HUES48 (cell line): ENCODE measurements around the gene POLRMT.
A peak's percentile ranks its signal among the peaks of the same experiment; 100 is the strongest.

ENCODE experiments used
- H3K27ac ChIP-seq: one replicate; pipeline ENCODE4 v1.7.0; 2013; ENCODE audit warnings: low read depth, low read length, inconsistent platforms
- H3K27me3 ChIP-seq: 2 replicates; pipeline ENCODE4 v1.6.1; 2013; ENCODE audit warnings: mild to moderate bottlenecking, low read length; ENCODE audit not compliant: control insufficient read depth, insufficient read depth
- H3K36me3 ChIP-seq: 2 replicates; pipeline ENCODE4 v1.6.1; 2013; ENCODE audit warnings: low read length; ENCODE audit not compliant: control insufficient read depth, insufficient read depth
- H3K4me1 ChIP-seq: 2 replicates; pipeline ENCODE4 v1.6.1; 2013; ENCODE audit warnings: mild to moderate bottlenecking, low read length; ENCODE audit not compliant: control insufficient read depth, insufficient read depth
- H3K4me3 ChIP-seq: 2 replicates; pipeline ENCODE4 v1.5.1; 2013; ENCODE audit warnings: mild to moderate bottlenecking, low read depth, low read length
- H3K9ac ChIP-seq: 2 replicates; pipeline ENCODE4 v1.6.1; 2013; ENCODE audit warnings: mild to moderate bottlenecking, low read depth, low read length, moderate library complexity
- H3K9me3 ChIP-seq: 2 replicates; pipeline ENCODE4 v1.6.1; 2013; ENCODE audit warnings: low read length; ENCODE audit not compliant: control insufficient read depth, insufficient read depth

Gene POLRMT

GRCh38 chr19:594265-594870, 39.0 kb downstream of the POLRMT start:
- H3K36me3 ChIP-seq, result no peaks in the 10 kb centered on the region
- peaks cover 18% of the 10 kb centered on the region for H3K27me3 ChIP-seq
- no peaks in the 10 kb centered on the region for H3K4me1 ChIP-seq
- H3K9me3 ChIP-seq, result no peaks in the 10 kb centered on the region
- no peak overlapping the region for H3K9ac ChIP-seq
- H3K4me3 ChIP-seq, result no peak overlapping the region
- no peak overlapping the region for H3K27ac ChIP-seq

GRCh38 chr19:593505-593904, 39.8 kb downstream of the POLRMT start:
- no peaks in the 10 kb centered on the region for H3K36me3 ChIP-seq
- H3K27ac ChIP-seq, result no peak overlapping the region
- H3K4me3 ChIP-seq, result no peak overlapping the region
- H3K9ac ChIP-seq, result no peak overlapping the region
- peaks cover 27% of the 10 kb centered on the region for H3K27me3 ChIP-seq
- no peaks in the 10 kb centered on the region for H3K9me3 ChIP-seq
- no peaks in the 10 kb centered on the region for H3K4me1 ChIP-seq

GRCh38 chr19:593055-593454, 40.3 kb downstream of the POLRMT start:
- no peak overlapping the region for H3K4me3 ChIP-seq
- no peaks in the 10 kb centered on the region for H3K36me3 ChIP-seq
- H3K9ac ChIP-seq, result no peak overlapping the region
- peaks cover 30% of the 10 kb centered on the region for H3K27me3 ChIP-seq
- no peaks in the 10 kb centered on the region for H3K9me3 ChIP-seq
- H3K27ac ChIP-seq, result no peak overlapping the region
- no peaks in the 10 kb centered on the region for H3K4me1 ChIP-seq

- H3K36me3 ChIP-seq, result no peaks in the 10 kb centered on the region
- peaks cover 30% of the 10 kb centered on the region for H3K27me3 ChIP-seq
- H3K9ac ChIP-seq, result no peak overlapping the region
- H3K4me3 ChIP-seq, result no peak overlapping the region
- no peaks in the 10 kb centered on the region for H3K4me1 ChIP-seq
- H3K9me3 ChIP-seq, result no peaks in the 10 kb centered on the region
- no peak overlapping the region for H3K27ac ChIP-seq
Observed at GRCh38 chr19:592101-592500, 41.2 kb downstream of the POLRMT start.

GRCh38 chr19:591099-591958, 42.0 kb downstream of the POLRMT start:
- H3K27ac ChIP-seq, result no peak overlapping the region
- no peak overlapping the region for H3K9ac ChIP-seq
- peaks cover 30% of the 10 kb centered on the region for H3K27me3 ChIP-seq
- no peaks in the 10 kb centered on the region for H3K9me3 ChIP-seq
- H3K4me1 ChIP-seq, result no peaks in the 10 kb centered on the region
- H3K36me3 ChIP-seq, result no peaks in the 10 kb centered on the region
- no peak overlapping the region; the same call in 1 of the 2 replicates for H3K4me3 ChIP-seq

GRCh38 chr19:590750-591098, 42.6 kb downstream of the POLRMT start:
- no peaks in the 10 kb centered on the region for H3K4me1 ChIP-seq
- H3K9ac ChIP-seq, result no peak overlapping the region
- H3K36me3 ChIP-seq, result no peaks in the 10 kb centered on the region
- H3K9me3 ChIP-seq, result no peaks in the 10 kb centered on the region
- peaks cover 30% of the 10 kb centered on the region for H3K27me3 ChIP-seq
- H3K27ac ChIP-seq, result no peak overlapping the region
- H3K4me3 ChIP-seq, result peak overlapping the region; percentile 44; the same call in 1 of the 2 replicates

GRCh38 chr19:590396-590745, 43.0 kb downstream of the POLRMT start:
- peak overlapping the region; percentile 44; the same call in 1 of the 2 replicates for H3K4me3 ChIP-seq
- H3K9me3 ChIP-seq, result no peaks in the 10 kb centered on the region
- no peak overlapping the region for H3K27ac ChIP-seq
- H3K9ac ChIP-seq, result no peak overlapping the region
- H3K4me1 ChIP-seq, result no peaks in the 10 kb centered on the region
- H3K36me3 ChIP-seq, result no peaks in the 10 kb centered on the region
- H3K27me3 ChIP-seq, result peaks cover 30% of the 10 kb centered on the region

- no peaks in the 10 kb centered on the region for H3K36me3 ChIP-seq
- H3K9ac ChIP-seq, result no peak within 1 kb of the TSS
- peaks cover 30% of the 10 kb centered on the region for H3K27me3 ChIP-seq
- H3K4me3 ChIP-seq, result peak within 1 kb of the TSS; percentile 46; the same call in 1 of the 2 replicates
- no peak within 1 kb of the TSS for H3K27ac ChIP-seq
- no peaks in the 10 kb centered on the region for H3K4me1 ChIP-seq
- no peaks in the 10 kb centered on the region for H3K9me3 ChIP-seq
Observed at GRCh38 chr19:589693-590395, 43.5 kb downstream of the POLRMT start, which contains the start of gene HCN2. TSS of gene HCN2 (plus strand) at chr19:589881. CDS start at chr19:589946, 65 bp downstream.

GRCh38 chr19:588741-589692, 44.3 kb downstream of the POLRMT start:
- H3K27ac ChIP-seq, result no peak overlapping the region
- peaks cover 30% of the 10 kb centered on the region for H3K27me3 ChIP-seq
- H3K4me1 ChIP-seq, result no peaks in the 10 kb centered on the region
- H3K9ac ChIP-seq, result no peak overlapping the region
- H3K36me3 ChIP-seq, result no peaks in the 10 kb centered on the region
- H3K9me3 ChIP-seq, result no peaks in the 10 kb centered on the region
- H3K4me3 ChIP-seq, result peak overlapping the region; percentile 46; the same call in 1 of the 2 replicates

GRCh38 chr19:588093-588740, 45.1 kb downstream of the POLRMT start:
- Histone ChIP-seq H3K27ac (no peak overlapping the region), H3K27me3 (peaks cover 30% of the 10 kb centered on the region), H3K4me1 (no peaks in the 10 kb centered on the region), H3K36me3 (peaks cover 3% of the 10 kb centered on the region; the same call in 1 of the 2 replicates), H3K9me3 (no peaks in the 10 kb centered on the region), H3K4me3 (no peak overlapping the region), H3K9ac (no peak overlapping the region)
